GM12878 (cell line): ENCODE data around the gene EEF2. TPM values are rescaled to one million over a fixed set of nuclear protein-coding genes. Genes with fewer than 3 reads are reported as not detected.

Experiments used
- ATAC-seq: fragments of 200-7000 bp; cut with Tn5 transposase; 3 replicates; pipeline ENCODE4 v1.9.1; 2020; ENCODE audit warnings: mild to moderate bottlenecking, moderate library complexity
- BruUV-seq: library from RNA; stranded (reverse); fragments of 400-500 nt; replicated peaks from 2 replicates; lab custom pipeline; 2021; lab: Mats Ljungman, UMichigan
- CTCF ChIA-PET: fragments of 300-600 bp; sonication (Branson Sonifier 250); formaldehyde crosslinking; extraction: SDS; loops from one replicate; lab custom pipeline; 2021; ENCODE audit warnings: inconsistent platforms; lab: Yijun Ruan, JAX
- POLR2A ChIA-PET: fragments of 350-600 bp; formaldehyde crosslinking; extraction: SDS; loops from one replicate; lab custom pipeline; 2021; ENCODE audit warnings: inconsistent platforms; lab: Charles Lee
- RAD21 ChIA-PET: fragments of 300-600 bp; sonication (Branson Sonifier 250); formaldehyde crosslinking; loops from one replicate; lab custom pipeline; 2023; ENCODE audit warnings: antibody characterized with exemption; ENCODE audit not compliant: unreplicated experiment; lab: Charles Lee
- SMC1A ChIA-PET: fragments of 300-600 bp; sonication (Branson Sonifier 250); formaldehyde crosslinking; loops from one replicate; lab custom pipeline; 2023; ENCODE audit not compliant: unreplicated experiment, uncharacterized antibody; lab: Charles Lee
- DNase-seq: peaks from one replicate; pipeline ENCODE4 v3.0.0-alpha.2; 2011; ENCODE audit warnings: low read depth, low spot score
- FAIRE-seq: peaks from 3 replicates; lab custom pipeline; 2011; peaks lifted over from hg19 to GRCh38; lab: Jason Lieb, UNC
- H2AFZ ChIP-seq: 2 replicates; pipeline ENCODE4 v1.6.0; 2011; ENCODE audit warnings: low read depth, low read length, control low read depth; ENCODE audit not compliant: control insufficient read depth
- H3K27ac ChIP-seq: 2 replicates; pipeline ENCODE4 v1.5.1; 2011; ENCODE audit warnings: control low read depth; ENCODE audit not compliant: control insufficient read depth, insufficient read depth
- H3K27me3 ChIP-seq, 2 experiments: replicated peaks in 1 of 2; 2 replicates each; pipeline versions ENCODE4 v1.6.0 to v1.6.1; 2011; ENCODE audit warnings: low read length in 1 of 2; ENCODE audit not compliant: control insufficient read depth in 2 of 2, insufficient read depth in 2 of 2
- H3K36me3 ChIP-seq, 2 experiments: 2 replicates each; pipeline ENCODE4 v1.5.1; 2011; ENCODE audit warnings: low read length in 1 of 2; ENCODE audit not compliant: control insufficient read depth in 2 of 2, insufficient read depth in 2 of 2
- H3K4me1 ChIP-seq: 2 replicates; pipeline ENCODE4 v1.6.1; 2011; ENCODE audit warnings: mild to moderate bottlenecking, low read length, moderate library complexity, mixed read lengths; ENCODE audit not compliant: control insufficient read depth, insufficient read depth
- H3K4me2 ChIP-seq: 2 replicates; pipeline ENCODE4 v1.6.0; 2011; ENCODE audit warnings: control low read depth; ENCODE audit not compliant: control insufficient read depth, insufficient read depth
- H3K4me3 ChIP-seq: fragments of 200-600 bp; sonication (generic); 2 replicates; pipeline ENCODE4 v1.5.1; 2016
- H3K79me2 ChIP-seq: 2 replicates; pipeline ENCODE4 v1.6.0; 2011; ENCODE audit warnings: low read length; ENCODE audit not compliant: control insufficient read depth, insufficient read depth
- H3K9ac ChIP-seq: 2 replicates; pipeline ENCODE4 v1.8.0; 2011; ENCODE audit warnings: low read length, control low read depth, mixed read lengths; ENCODE audit not compliant: control insufficient read depth, insufficient read depth
- H3K9me3 ChIP-seq: replicated peaks from 3 replicates; pipeline ENCODE4 v1.5.1; 2011; ENCODE audit warnings: mild to moderate bottlenecking, low read length; ENCODE audit not compliant: control insufficient read depth, insufficient read depth
- H4K20me1 ChIP-seq: 2 replicates; pipeline ENCODE4 v1.6.0; 2011; ENCODE audit not compliant: control insufficient read depth, insufficient read depth
- BHLHE40 ChIP-seq, 2 experiments: fragments of 450-650 bp in 1 of 2; IDR thresholded peaks; 2 replicates each; pipeline ENCODE4 v1.6.1; 2011 to 2017; ENCODE audit warnings: low read depth in 2 of 2, borderline replicate concordance in 1 of 2, improper control_type of control experiment in 1 of 2, low read length in 1 of 2, mild to moderate bottlenecking in 1 of 2
- CHD4 ChIP-seq: fragments of 200-600 bp; sonication (generic); IDR thresholded peaks from 2 replicates; pipeline ENCODE4 v1.6.1; 2016; ENCODE audit warnings: mild to moderate bottlenecking
- CREM ChIP-seq: IDR thresholded peaks from 2 replicates; pipeline ENCODE4 v1.6.1; 2014; ENCODE audit warnings: antibody characterized with exemption, low read depth
- HDAC6 ChIP-seq: fragments of 200-600 bp; sonication (generic); IDR thresholded peaks from one replicate; pipeline ENCODE4 v1.8.0; 2017; ENCODE audit warnings: antibody characterized with exemption; ENCODE audit not compliant: unreplicated experiment
- NBN ChIP-seq: fragments of 450-650 bp; IDR thresholded peaks from 2 replicates; pipeline ENCODE4 v1.6.1; 2016
- RCOR1 ChIP-seq: conservative IDR thresholded peaks from 2 replicates; pipeline ENCODE4 v1.6.1; 2012; ENCODE audit warnings: low read depth, low read length, improper control_type of control experiment
- SIX5 ChIP-seq: IDR thresholded peaks from 2 replicates; pipeline ENCODE4 v1.6.1; 2011; ENCODE audit warnings: mild to moderate bottlenecking, low read depth, low read length, moderate library complexity; ENCODE audit not compliant: severe bottlenecking
- SP1 ChIP-seq: IDR thresholded peaks from one replicate; pipeline ENCODE4 v1.6.1; 2011; ENCODE audit warnings: low read depth, low read length
- USF1 ChIP-seq: IDR thresholded peaks from 2 replicates; pipeline ENCODE4 v1.6.1; 2011; ENCODE audit warnings: borderline replicate concordance, low read depth, mild to moderate bottlenecking, moderate library complexity, mixed read lengths, low read length; ENCODE audit not compliant: insufficient read depth; ENCODE audit errors: extremely low read length
- WRNIP1 ChIP-seq: IDR thresholded peaks from 2 replicates; pipeline ENCODE4 v1.6.1; 2011; ENCODE audit warnings: low read depth, low read length, improper control_type of control experiment, borderline replicate concordance
- ZNF24 ChIP-seq: fragments of 450-650 bp; IDR thresholded peaks from 2 replicates; pipeline ENCODE4 v1.6.1; 2017; ENCODE audit warnings: antibody characterized with exemption, mild to moderate bottlenecking
- WGBS: methylation state at CpG from one replicate; pipeline ENCODE4 v1.1.6; 2016; ENCODE audit warnings: low lambda C conversion rate; ENCODE audit not compliant: insufficient replicate concordance, insufficient coverage; ENCODE audit errors: missing lambda C conversion rate; 5-methylcytosine and 5-hydroxymethylcytosine counted together
- in situ Hi-C: fragments of 300-500 bp; cut with MboI; formaldehyde crosslinking; loops from 9 replicates; pipeline ENCODE4 v1.14.3; 2018; ENCODE audit warnings: mixed read lengths
- intact Hi-C: fragments of 100-400 bp; cut with micrococcal nuclease; formaldehyde crosslinking; loops from one replicate; pipeline ENCODE4 v1.14.2; 2022; ENCODE audit not compliant: unreplicated experiment
- polyA plus RNA-seq, 11 experiments: library from polyadenylated mRNA; depleted of rRNA in 4 of 11; unstranded in 6 of 11; stranded (reverse) in 5 of 11; fragments of >200 nt; fragmentation: Nextera tagmentation in 4 of 11; fragmentation: Illumina TruSeq in 1 of 11; extraction: Ambion mirVana in 4 of 11; extraction: Trizol in 1 of 11; gene quantifications; 1 replicate in 1 of 11; 2 replicates in 10 of 11; pipeline versions ENCODE4 v1.2.1 to v1.2.3, GENCODE V29; 2011 to 2016; ENCODE audit warnings: inconsistent platforms in 2 of 11, missing spikeins in 2 of 11, low read depth in 1 of 11
- total RNA-seq, 4 experiments: library from RNA; depleted of rRNA in 3 of 4; stranded (reverse); fragments of >200 nt in 3 of 4; fragmentation: Illumina TruSeq in 1 of 4; extraction: Trizol in 1 of 4; gene quantifications; 2 replicates each; pipeline versions ENCODE4 v1.2.1 to v1.2.3, GENCODE V29; 2013 to 2021

Gene EEF2
- total and polyA plus RNA-seq, 10 of the 15 experiments (the other 5 are each of a cell fraction or from before 2014, with no cell fraction given) = 280 to 3,491 (median 1,305) TPM

- intact Hi-C loops = no loop called here
- RAD21 ChIA-PET = no interaction called here
- no TSS peak for BruUV-seq
Measured at GRCh38 chr19:4016486-4016885, 31.2 kb upstream of the EEF2 start.

GRCh38 chr19:4015705-4016402, 30.6 kb upstream of the EEF2 start:
- BruUV-seq = no TSS peak
- Histone ChIP-seq H3K79me2 (peaks cover 5% of the 10 kb centered on the region), H3K9ac (no peak overlapping the region), H2AFZ (no peak overlapping the region), H3K4me1 (no peaks in the 10 kb centered on the region), H3K9me3 (no peaks in the 10 kb centered on the region), H3K4me2 (no peak overlapping the region), H3K27ac (no peak overlapping the region), H3K36me3 (peaks cover 3 to 15% of the 10 kb centered on the region in 2 experiments; a peak in 3 of 4 replicates), H3K4me3 (no peak overlapping the region)
- FAIRE-seq = no peak
- ChIA-PET SMC1A (no interaction called here), POLR2A (no interaction called here), CTCF (no interaction called here)
- WGBS = 92% methylated on average over 33 of the region's 37 CpGs
- intact Hi-C loops = no loop called here
- TF ChIP-seq BHLHE40 (IDR thresholded peaks at IDR 0.05; ENCODE audit: borderline replicate concordance in 1 of 2, low read depth in 2 of 2, low read length in 1 of 2) = no peak
- no peak for TF ChIP-seq CREM
- TF ChIP-seq NBN = no peak
- no peak for TF ChIP-seq USF1
- TF ChIP-seq WRNIP1 = no peak
- TF ChIP-seq SIX5 = no peak
- TF ChIP-seq RCOR1 = no peak
- TF ChIP-seq HDAC6 = no peak
- no peak for TF ChIP-seq ZNF24
- TF ChIP-seq, all 136 proteins: peak for 0
- no peak for DNase-seq
- H3K27me3 ChIP-seq = no peaks in the 10 kb centered on the region
- RAD21 ChIA-PET = no interaction called here
- in situ Hi-C loops = no loop called here
- H4K20me1 ChIP-seq = no peaks in the 10 kb centered on the region
- no peak for ATAC-seq

More at GRCh38 chr19:4016486-4016885, 31.2 kb upstream of the EEF2 start:
- ChIA-PET CTCF (no interaction called here), SMC1A (no interaction called here), POLR2A (no interaction called here)
- no peak for TF ChIP-seq SP1
- TF ChIP-seq CHD4 = no peak
- FAIRE-seq = no peak
- no peak overlapping the region for H3K4me2 ChIP-seq
- H3K9ac ChIP-seq = no peak overlapping the region
- H3K4me3 ChIP-seq = no peak overlapping the region
- WGBS = 78% methylated on average over 12 of the region's 12 CpGs
- ATAC-seq = no peak
- H4K20me1 ChIP-seq = no peaks in the 10 kb centered on the region
- peaks cover 1% of the 10 kb centered on the region; the same call in 1 of the 2 replicates for H3K79me2 ChIP-seq
- no peak for DNase-seq
- no peaks in the 10 kb centered on the region for H3K27me3 ChIP-seq
- H2AFZ ChIP-seq = no peak overlapping the region
- in situ Hi-C loops = no loop called here
- H3K9me3 ChIP-seq = no peaks in the 10 kb centered on the region
- H3K4me1 ChIP-seq = no peaks in the 10 kb centered on the region
- H3K36me3 ChIP-seq = peaks cover 3 to 15% of the 10 kb centered on the region in 2 experiments; a peak in 3 of 4 replicates
- H3K27ac ChIP-seq = no peak overlapping the region
